Uterus (tissue), 4 donors: ENCODE measurements around the gene KCNQ1. TPM values are rescaled to one million over a fixed set of nuclear protein-coding genes. Genes with fewer than 3 reads are reported as not detected.

ENCODE experiments used
- DNase-seq, 2 donors: peaks; one replicate each; pipeline ENCODE4 v3.0.0-alpha.2; 2019 to 2020
- H3K27ac ChIP-seq, 2 donors: fragments of 200-600 bp; sonication (generic); 1 replicate in 1 of 2; 2 replicates in 1 of 2; pipeline ENCODE4 v1.5.1; 2016 to 2018
- H3K27me3 ChIP-seq, 2 donors: fragments of 200-600 bp; sonication (generic); one replicate each; pipeline ENCODE4 v1.5.1; 2018 to 2019; ENCODE audit warnings: control low read depth in 1 of 2
- H3K36me3 ChIP-seq, 2 donors: fragments of 200-600 bp; sonication (generic); one replicate each; pipeline ENCODE4 v1.5.1; 2019; ENCODE audit warnings: control low read depth in 1 of 2
- H3K4me1 ChIP-seq, 2 donors: fragments of 200-600 bp; sonication (generic); one replicate each; pipeline ENCODE4 v1.5.1; 2018 to 2019; ENCODE audit warnings: control low read depth in 1 of 2
- H3K4me3 ChIP-seq, 2 donors: fragments of 200-600 bp; sonication (generic); 1 replicate in 1 of 2; 2 replicates in 1 of 2; pipeline ENCODE4 v1.5.1; 2018 to 2019; ENCODE audit warnings: mild to moderate bottlenecking in 1 of 2
- H3K9me3 ChIP-seq, 2 donors: fragments of 200-600 bp; sonication (generic); one replicate each; pipeline ENCODE4 v1.5.1; 2019; ENCODE audit warnings: control low read depth in 1 of 2
- POLR2A ChIP-seq, 2 donors: fragments of 450-650 bp; IDR thresholded peaks; one replicate each; pipeline ENCODE4 v1.6.1; 2016; ENCODE audit warnings: antibody characterized with exemption in 2 of 2, mild to moderate bottlenecking in 1 of 2, moderate library complexity in 1 of 2
- intact Hi-C: fragments of 100-400 bp; cut with DNase I; formaldehyde crosslinking; loops from one replicate; pipeline ENCODE4 v1.15.1; 2023; ENCODE audit warnings: low total_unique reads
- total RNA-seq, 4 donors: library from RNA; depleted of rRNA in 3 of 4; stranded (reverse); fragments of >200 nt in 3 of 4; gene quantifications; one replicate each; pipeline versions ENCODE4 v1.1.0 to v1.2.4, GENCODE V29; 2014 to 2023
- TF ChIP-seq, protein P1 (sequence below), 4 experiments: fragments of 200-600 bp in 2 of 4; fragments of 450-650 bp in 2 of 4; sonication (generic) in 2 of 4; IDR thresholded peaks; one replicate each; pipeline ENCODE4 v1.5.1; 2016 to 2019; ENCODE audit warnings: antibody characterized with exemption in 4 of 4, mild to moderate bottlenecking in 2 of 4, moderate library complexity in 1 of 4
- donor health status: DM: yes; HTN: yes; CAD: no.

Gene KCNQ1
- total RNA-seq, 4 donors from 2014 or later = 2.6 to 10.4 (median 5.4) TPM

DNA sequence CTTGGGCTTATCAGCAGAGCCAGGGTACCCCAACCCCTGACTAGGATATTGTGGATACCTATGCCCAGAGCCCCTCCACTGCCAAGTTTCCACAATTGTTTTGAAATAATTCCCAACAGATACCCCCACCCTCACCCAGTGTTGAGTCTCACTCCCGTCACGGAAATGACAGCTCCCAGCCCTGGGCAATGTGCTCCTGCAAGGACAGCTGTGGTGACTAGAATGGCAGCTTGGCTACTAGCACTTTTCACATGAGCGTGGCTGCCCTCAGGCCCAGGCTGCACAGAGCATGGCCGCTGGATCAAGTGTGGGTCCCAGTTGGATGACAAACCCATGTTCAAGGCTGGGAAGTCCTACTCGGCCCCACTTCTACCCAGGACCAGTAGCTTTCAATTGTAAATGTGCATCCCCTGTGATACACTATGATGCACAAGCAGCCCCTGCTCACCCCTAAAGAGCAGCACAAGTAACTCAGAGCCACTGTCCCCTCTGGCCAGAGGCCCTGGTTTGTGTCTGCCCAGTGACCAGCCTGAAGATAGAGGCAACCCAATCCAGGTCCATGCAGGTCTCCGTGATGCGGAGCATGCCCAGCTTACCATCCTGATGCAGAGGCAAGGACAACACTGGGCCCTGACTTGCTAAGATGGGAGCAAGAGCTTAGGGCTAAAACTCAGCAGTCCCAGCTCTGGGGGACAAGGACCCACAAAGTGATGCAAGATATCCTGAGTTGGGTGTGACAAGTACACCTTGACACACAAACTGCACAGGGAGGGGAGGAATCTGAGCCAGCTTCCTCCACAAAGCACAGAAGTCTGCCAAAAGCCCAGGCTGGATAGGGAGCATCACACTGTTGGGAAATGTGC, 241.8 kb downstream of the KCNQ1 start:
- H3K4me1 ChIP-seq = no peaks in the 10 kb centered on the region
- no peak overlapping the region for H3K27ac ChIP-seq
- intact Hi-C loops = no loop called here
- peak in 1 of 2 donors; percentile 7 for DNase-seq
- no peaks in the 10 kb centered on the region for H3K36me3 ChIP-seq
- no peak for TF ChIP-seq POLR2A (IDR thresholded peaks at IDR 0.05)
- TF ChIP-seq, protein P1, sequence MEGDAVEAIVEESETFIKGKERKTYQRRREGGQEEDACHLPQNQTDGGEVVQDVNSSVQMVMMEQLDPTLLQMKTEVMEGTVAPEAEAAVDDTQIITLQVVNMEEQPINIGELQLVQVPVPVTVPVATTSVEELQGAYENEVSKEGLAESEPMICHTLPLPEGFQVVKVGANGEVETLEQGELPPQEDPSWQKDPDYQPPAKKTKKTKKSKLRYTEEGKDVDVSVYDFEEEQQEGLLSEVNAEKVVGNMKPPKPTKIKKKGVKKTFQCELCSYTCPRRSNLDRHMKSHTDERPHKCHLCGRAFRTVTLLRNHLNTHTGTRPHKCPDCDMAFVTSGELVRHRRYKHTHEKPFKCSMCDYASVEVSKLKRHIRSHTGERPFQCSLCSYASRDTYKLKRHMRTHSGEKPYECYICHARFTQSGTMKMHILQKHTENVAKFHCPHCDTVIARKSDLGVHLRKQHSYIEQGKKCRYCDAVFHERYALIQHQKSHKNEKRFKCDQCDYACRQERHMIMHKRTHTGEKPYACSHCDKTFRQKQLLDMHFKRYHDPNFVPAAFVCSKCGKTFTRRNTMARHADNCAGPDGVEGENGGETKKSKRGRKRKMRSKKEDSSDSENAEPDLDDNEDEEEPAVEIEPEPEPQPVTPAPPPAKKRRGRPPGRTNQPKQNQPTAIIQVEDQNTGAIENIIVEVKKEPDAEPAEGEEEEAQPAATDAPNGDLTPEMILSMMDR (IDR thresholded peaks at IDR 0.05) = no peak
- no peak overlapping the region for H3K4me3 ChIP-seq
- no peaks in the 10 kb centered on the region for H3K27me3 ChIP-seq
- H3K9me3 ChIP-seq = no peaks in the 10 kb centered on the region

DNA sequence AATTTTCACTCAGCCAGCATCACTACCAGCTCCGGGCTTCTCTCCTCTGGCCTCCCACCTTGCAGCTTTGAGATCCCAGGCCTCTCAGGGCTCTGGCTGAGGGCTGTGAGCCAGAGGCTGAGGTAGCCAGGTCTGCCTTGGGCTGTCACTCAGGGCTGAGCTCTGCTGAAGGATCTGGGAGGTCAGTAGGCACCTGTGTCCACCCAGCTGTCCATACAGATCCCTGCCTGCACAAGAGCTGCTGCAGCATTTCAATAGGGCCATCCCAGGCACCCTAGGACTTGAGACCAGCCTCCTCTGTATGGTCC, 242.4 kb downstream of the KCNQ1 start:
- no peaks in the 10 kb centered on the region for H3K9me3 ChIP-seq
- TF ChIP-seq POLR2A (IDR thresholded peaks at IDR 0.05) = no peak
- TF ChIP-seq, protein P1 (IDR thresholded peaks at IDR 0.05) = no peak
- H3K27me3 ChIP-seq = no peaks in the 10 kb centered on the region
- no peaks in the 10 kb centered on the region for H3K36me3 ChIP-seq
- no peak overlapping the region for H3K4me3 ChIP-seq
- intact Hi-C loops = no loop called here
- no peaks in the 10 kb centered on the region for H3K4me1 ChIP-seq
- no peak overlapping the region for H3K27ac ChIP-seq
- DNase-seq = peak in 1 of 2 donors; percentile 12

DNA sequence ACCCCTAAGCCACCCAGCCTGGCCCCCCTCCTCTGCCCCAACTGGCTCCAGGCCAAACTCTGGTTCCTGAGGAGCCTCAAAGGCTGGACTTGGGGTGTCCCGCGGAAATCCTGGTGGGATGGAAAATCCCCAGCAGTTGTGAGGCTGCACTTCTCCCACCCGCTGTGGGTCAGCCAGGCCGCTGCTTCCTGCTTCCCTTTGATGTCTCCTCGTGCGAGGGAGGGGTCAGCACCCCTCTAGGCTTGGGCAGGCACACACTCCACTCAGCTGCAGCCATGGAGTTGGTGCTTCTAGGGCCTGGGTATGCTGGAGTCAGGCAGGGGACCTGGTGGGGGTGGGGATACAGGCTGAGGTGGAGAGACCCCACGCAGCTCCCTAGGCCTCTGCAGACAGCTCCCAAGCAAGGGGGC, 243.0 kb downstream of the KCNQ1 start:
- Histone ChIP-seq H3K4me3 (no peak overlapping the region), H3K27ac (no peak overlapping the region), H3K9me3 (no peaks in the 10 kb centered on the region), H3K27me3 (no peaks in the 10 kb centered on the region), H3K36me3 (no peaks in the 10 kb centered on the region), H3K4me1 (no peaks in the 10 kb centered on the region)
- TF ChIP-seq, protein P1 (IDR thresholded peaks at IDR 0.05) = no peak
- TF ChIP-seq POLR2A (IDR thresholded peaks at IDR 0.05) = no peak
- intact Hi-C loops = no loop called here
- DNase-seq = peak in 1 of 2 donors; percentile 56

DNA sequence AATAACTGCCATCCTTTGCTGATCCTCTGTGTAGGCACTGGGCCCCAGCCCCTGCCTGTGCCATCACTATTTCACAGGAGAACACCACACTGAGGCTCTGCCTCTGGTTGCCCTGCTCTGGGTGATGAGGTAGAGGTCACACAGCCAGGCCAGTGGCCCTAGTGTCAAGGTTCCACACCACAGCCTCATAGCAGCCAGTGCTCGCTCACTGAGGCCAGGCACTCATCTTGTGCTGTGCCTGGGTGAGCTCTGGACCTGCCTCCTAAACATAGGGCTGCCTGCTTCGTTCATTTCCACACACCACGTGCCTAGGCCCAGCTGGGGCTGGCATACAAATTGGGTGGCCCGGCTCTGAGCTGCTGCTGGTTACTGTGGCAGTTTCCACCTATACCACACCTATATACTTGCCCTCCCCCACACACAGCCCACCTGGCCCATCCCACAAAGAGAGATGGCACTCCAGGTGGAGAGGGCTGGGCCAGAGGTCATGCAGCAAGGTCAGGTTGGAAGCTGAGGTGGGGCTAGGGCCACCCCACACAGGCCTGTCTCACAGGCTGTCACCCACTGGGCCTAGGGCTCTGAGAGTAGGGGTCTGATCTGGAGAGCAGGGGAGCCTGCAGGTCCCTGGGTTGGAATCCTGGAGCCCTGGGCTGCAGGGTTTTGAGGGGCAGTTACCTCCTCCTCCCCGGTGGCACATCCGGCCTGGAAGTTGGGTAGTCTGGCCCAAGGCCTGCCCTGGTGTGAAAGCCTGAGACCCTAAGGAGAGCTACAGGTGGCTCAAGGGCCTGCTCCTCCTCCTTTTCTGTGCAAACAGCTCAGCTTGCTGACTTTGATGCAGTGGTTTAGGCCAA, 243.8 kb downstream of the KCNQ1 start:
- DNase-seq = peak in 1 of 2 donors; percentile 15
- no peaks in the 10 kb centered on the region for H3K4me1 ChIP-seq
- no peaks in the 10 kb centered on the region for H3K9me3 ChIP-seq
- H3K36me3 ChIP-seq = no peaks in the 10 kb centered on the region
- intact Hi-C loops = no loop called here
- no peak overlapping the region for H3K4me3 ChIP-seq
- peak overlapping the region in 1 of 2 donors; percentile 16 for H3K27ac ChIP-seq
- H3K27me3 ChIP-seq = no peaks in the 10 kb centered on the region
- TF ChIP-seq, protein P1 (IDR thresholded peaks at IDR 0.05) = no peak
- TF ChIP-seq POLR2A (IDR thresholded peaks at IDR 0.05) = no peak
